HG03354 (cell line): ENCODE results near the gene UGT1A1.

Source experiments
- ATAC-seq: cut with Tn5 transposase; IDR thresholded peaks from one replicate; pipeline ENCODE4 v1.9.1; 2021; ENCODE audit warnings: mild to moderate bottlenecking; ENCODE audit not compliant: unreplicated experiment, poor library complexity, severe bottlenecking

UGT1A1 gene

GRCh38 chr2:233793465-233794127 lies 33.5 kb downstream of the UGT1A1 start:
- ATAC-seq, result no peak

DNA sequence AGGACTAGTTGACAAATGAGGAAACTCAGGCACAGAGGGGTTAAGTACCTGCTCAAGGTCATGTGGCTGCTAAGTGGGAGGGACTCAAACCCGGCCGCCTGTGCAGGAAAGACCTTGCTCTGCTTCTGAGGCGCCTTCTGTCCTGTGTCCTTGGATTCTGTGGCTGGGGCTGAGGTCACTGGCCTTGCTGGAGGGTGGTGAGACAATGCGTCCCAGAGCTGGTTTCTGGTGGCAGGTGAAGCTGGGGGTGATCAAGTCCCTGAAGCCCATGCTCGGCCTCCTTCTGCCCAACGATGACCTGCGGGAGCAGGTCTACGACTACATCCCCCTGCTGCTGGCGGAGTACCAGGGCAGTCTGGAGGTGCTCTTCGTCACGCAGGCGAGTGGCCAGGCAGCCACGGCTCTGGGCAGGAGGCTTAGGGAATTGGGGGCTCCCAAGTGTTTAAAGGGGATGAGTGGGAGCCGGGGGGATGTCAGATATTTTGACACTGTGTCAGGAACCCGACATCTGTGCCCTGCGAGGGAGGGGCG lies 34.1 kb downstream of the UGT1A1 start:
- ATAC-seq, result no peak

GRCh38 chr2:233795735-233796171 lies 35.7 kb downstream of the UGT1A1 start:
- ATAC-seq, result no peak

GRCh38 chr2:233796254-233796653 lies 36.2 kb downstream of the UGT1A1 start:
- ATAC-seq, result no peak

GRCh38 chr2:233798335-233799086 lies 38.4 kb downstream of the UGT1A1 start:
- no peak for ATAC-seq

DNA sequence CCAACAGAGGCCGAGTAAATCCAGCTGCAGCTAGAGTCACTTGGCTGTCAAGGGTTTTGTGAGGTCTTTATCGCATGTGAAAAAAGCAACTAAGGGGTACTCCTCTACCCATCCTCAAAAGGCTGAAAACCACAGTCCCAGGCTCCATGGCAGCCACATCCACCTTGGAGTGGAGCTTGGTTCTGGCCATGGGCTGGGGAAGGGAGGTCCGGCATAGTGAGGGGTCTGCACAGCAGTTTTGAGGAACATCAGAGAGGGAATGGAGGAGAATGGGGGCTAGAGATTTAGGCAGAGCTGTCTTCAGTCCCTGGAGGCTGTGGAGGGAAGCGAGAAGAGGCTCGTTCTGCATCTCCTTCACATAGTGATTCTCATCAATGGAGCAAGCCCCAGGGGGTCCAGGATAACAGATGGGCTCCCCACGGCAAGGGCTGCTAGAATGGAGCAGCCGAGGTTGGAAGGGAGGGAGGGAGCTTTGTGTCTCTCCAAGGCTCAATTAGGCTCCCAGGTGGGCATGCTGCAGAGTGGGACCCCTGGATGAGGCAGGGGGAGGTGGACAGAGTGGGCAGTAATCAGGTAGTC lies 39.1 kb downstream of the UGT1A1 start:
- ATAC-seq, result no peak

- no peak for ATAC-seq
Observed at GRCh38 chr2:233799716-233800115, 39.6 kb downstream of the UGT1A1 start.

- ATAC-seq, result no peak
Observed at GRCh38 chr2:233800208-233800607, 40.1 kb downstream of the UGT1A1 start.

DNA sequence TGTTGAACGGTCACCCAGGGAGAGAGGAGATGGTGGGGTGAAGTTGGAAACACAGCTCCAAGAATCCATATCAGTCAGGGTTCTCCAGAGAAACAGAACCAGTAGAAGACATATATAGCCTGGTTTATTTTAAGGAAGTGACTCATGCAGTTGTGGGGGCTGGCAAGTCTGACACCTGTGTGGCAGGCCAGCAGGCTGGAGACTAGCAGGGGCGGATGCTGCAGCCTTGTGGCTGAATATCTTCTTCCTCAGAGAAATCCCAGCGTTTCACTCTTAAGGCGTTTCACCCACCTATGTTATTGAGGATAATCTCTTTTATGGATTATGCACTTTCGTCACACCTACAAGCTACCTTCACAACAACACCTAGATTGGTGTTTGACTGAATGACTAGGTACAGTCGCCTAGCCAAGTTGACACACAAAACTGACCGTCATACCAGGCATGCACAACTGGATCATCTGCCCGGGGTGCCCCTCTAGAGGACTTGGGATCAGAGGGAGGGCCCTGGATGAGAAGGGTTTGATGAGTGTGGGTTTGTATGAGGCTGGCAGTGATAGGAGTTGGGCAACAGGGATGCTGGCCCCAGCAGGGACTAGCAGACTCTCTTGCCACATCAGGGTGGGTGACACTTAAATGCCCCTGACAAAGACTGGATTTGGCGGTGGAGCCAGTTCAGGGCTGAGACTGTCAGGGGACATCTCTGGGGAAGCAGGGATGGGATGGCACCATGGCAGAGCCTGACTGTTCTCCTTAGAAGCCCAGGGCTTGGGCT lies 41.5 kb downstream of the UGT1A1 start:
- no peak for ATAC-seq

- ATAC-seq, result no peak
Observed at GRCh38 chr2:233802132-233802815, 42.2 kb downstream of the UGT1A1 start.

DNA sequence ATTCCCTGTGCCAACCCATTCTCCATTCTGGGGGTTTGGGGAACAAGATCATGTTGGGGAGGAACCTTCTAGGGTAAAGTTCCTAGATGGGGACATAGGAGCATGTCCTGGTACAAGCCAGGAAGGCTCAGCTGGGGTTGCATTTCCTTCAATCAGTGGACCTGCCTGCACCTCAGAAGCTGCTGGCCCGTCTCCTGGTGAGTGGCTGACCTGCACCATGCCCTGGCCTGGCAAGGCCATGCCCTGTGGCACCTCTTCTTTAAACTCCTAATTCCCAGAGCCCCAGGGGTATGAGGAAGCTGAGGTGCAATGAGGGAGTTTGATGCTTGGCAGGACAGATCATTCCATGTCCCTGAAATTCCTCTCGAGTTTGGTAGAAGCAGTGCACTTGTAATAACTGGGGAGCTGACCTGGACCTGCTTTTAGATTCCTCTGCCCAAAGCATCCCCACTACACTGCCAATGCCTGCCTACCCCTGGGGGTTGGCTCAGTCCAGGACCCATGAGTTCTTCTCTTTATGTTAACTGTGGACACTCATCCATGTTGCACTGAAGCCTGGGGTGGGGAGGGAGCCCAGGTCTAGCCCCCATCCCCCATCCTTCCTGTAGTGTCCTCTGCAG lies 43.3 kb downstream of the UGT1A1 start:
- ATAC-seq, result no peak

DNA sequence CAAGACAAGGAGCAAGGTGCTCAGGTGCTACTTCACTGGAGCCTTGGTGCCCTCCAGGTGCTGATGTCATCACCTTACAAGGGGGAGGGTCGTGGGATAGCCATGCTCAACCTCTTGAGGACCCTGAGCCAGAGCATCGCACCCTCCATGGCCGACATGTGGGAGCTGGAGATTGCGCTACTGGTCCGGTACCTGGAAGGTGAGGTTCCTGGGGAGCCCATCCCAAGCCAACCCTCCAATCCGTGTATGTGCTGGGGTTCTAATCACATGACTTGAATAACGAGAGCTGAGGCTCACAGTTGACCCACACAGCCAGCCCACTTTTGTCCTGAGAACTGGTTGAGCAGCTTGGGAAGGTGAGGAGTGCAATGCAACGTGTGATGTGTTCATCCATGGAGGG lies 43.9 kb downstream of the UGT1A1 start:
- no peak for ATAC-seq

GRCh38 chr2:233807215-233807865 lies 47.3 kb downstream of the UGT1A1 start:
- ATAC-seq, result no peak

- no peak for ATAC-seq
Observed at GRCh38 chr2:233807966-233808935, 48.2 kb downstream of the UGT1A1 start.

- no peak for ATAC-seq
Observed at GRCh38 chr2:233810385-233810784, 50.3 kb downstream of the UGT1A1 start.

- ATAC-seq, result no peak
Observed at GRCh38 chr2:233811087-233811486, 51.0 kb downstream of the UGT1A1 start.

DNA sequence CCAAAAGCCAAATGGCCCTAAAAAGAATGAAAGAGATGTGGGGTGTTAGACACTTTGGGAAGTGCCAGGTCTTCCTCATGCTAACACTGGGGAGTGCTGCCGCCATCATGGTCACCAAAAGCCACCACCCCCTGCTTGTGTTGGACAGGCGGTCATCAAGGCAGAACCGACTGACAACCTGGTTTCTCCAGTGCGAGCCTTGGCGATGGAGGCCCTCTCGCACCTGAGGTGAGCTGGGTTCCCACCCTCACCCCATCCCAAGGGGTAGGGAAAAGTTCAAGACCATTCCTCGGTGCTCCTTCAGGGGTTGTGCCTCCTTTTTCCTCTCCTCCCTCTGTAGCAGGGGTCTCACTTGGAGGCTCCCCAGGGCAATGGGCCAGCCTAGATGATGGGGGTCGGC lies 51.7 kb downstream of the UGT1A1 start:
- ATAC-seq, result no peak
